HG02763 (cell line): ENCODE data around the gene FOXS1.

Experiments used
- ATAC-seq: cut with Tn5 transposase; IDR thresholded peaks from one replicate; pipeline ENCODE4 v1.9.1; 2021; ENCODE audit warnings: mild to moderate bottlenecking, moderate library complexity; ENCODE audit not compliant: unreplicated experiment

FOXS1 gene

GRCh38 chr20:31801508-31801907 is 43.9 kb downstream of the FOXS1 start:
- no peak for ATAC-seq

- no peak for ATAC-seq
These were observed 48.0 kb downstream of the FOXS1 start for GRCh38 chr20:31797364-31797763.
